ENCODE results near the gene CECR2.

The CECR2 gene

DNA sequence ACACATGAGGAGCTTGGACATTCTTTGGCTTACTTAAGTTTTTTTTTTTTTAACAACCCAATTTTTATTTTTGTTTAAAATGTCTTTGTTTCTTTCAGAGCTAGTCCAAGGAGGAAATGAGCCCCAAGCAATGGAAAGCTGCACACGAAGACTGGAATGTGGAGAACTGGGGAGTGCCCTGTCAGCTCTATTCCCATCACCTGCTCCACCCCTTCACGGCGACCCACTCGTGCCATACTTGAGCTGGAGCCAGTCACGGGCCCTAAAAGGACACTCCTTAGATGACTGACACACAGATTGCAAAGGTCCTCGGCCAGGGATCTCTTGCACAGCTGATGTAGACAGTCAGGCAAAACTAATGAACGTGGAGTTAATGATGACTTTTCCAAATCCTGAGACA is 183.5 kb downstream of the CECR2 start (continued):
- TF ChIP-seq, protein P1, sequence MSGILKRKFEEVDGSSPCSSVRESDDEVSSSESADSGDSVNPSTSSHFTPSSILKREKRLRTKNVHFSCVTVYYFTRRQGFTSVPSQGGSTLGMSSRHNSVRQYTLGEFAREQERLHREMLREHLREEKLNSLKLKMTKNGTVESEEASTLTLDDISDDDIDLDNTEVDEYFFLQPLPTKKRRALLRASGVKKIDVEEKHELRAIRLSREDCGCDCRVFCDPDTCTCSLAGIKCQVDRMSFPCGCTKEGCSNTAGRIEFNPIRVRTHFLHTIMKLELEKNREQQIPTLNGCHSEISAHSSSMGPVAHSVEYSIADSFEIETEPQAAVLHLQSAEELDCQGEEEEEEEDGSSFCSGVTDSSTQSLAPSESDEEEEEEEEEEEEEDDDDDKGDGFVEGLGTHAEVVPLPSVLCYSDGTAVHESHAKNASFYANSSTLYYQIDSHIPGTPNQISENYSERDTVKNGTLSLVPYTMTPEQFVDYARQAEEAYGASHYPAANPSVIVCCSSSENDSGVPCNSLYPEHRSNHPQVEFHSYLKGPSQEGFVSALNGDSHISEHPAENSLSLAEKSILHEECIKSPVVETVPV (CRISPR knock-in tag; IDR thresholded peaks at IDR 0.05) = no peak
- TF ChIP-seq SNAI2 (CRISPR knock-in tag; IDR thresholded peaks at IDR 0.05) = no peak
- TF ChIP-seq ZC3H10 (CRISPR knock-in tag; IDR thresholded peaks at IDR 0.05) = no peak
- no peak for TF ChIP-seq ARNTL (CRISPR knock-in tag; IDR thresholded peaks at IDR 0.05; ENCODE audit: borderline replicate concordance, low read depth)

DNA sequence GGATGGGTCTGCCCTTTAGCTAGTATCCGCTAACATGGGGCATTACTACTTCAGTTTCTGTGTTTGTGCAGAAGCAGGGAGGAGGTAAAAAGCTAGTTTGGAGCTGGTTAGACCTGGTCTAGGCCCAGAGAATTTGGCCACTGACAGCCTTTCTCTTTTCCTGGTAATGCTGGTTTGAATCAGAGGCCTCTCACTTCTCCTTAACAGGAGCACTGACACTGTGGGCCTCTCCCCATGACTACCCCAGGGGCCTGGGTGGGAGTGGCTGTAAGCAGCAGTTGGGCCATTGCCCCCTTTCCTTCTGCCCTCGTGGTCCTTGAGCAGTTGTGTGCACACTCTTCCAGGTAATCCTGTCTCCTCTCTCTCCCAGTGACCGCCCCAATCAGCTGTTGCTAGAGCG is 185.6 kb downstream of the CECR2 start:
- no peak for ATAC-seq
- TF ChIP-seq BACH2 (CRISPR knock-in tag; IDR thresholded peaks at IDR 0.05; ENCODE audit: borderline replicate concordance) (no peak), ZNF565 (CRISPR knock-in tag; conservative IDR thresholded peaks at IDR 0.05; ENCODE audit: low read depth) (no peak), OSR1 (CRISPR knock-in tag; IDR thresholded peaks at IDR 0.05) (no peak), TOX (CRISPR knock-in tag; IDR thresholded peaks at IDR 0.05; ENCODE audit: borderline replicate concordance) (no peak), ARNTL (CRISPR knock-in tag; IDR thresholded peaks at IDR 0.05; ENCODE audit: borderline replicate concordance, low read depth) (no peak), ZFP30 (CRISPR knock-in tag; IDR thresholded peaks at IDR 0.05) (no peak), SNAI2 (CRISPR knock-in tag; IDR thresholded peaks at IDR 0.05) (no peak), GLIS3 (CRISPR knock-in tag; IDR thresholded peaks at IDR 0.05) (no peak), TCF4 (CRISPR knock-in tag; IDR thresholded peaks at IDR 0.05; ENCODE audit: borderline replicate concordance) (no peak), ESRRG (CRISPR knock-in tag; IDR thresholded peaks at IDR 0.05) (no peak)
- TF ChIP-seq, protein P2, sequence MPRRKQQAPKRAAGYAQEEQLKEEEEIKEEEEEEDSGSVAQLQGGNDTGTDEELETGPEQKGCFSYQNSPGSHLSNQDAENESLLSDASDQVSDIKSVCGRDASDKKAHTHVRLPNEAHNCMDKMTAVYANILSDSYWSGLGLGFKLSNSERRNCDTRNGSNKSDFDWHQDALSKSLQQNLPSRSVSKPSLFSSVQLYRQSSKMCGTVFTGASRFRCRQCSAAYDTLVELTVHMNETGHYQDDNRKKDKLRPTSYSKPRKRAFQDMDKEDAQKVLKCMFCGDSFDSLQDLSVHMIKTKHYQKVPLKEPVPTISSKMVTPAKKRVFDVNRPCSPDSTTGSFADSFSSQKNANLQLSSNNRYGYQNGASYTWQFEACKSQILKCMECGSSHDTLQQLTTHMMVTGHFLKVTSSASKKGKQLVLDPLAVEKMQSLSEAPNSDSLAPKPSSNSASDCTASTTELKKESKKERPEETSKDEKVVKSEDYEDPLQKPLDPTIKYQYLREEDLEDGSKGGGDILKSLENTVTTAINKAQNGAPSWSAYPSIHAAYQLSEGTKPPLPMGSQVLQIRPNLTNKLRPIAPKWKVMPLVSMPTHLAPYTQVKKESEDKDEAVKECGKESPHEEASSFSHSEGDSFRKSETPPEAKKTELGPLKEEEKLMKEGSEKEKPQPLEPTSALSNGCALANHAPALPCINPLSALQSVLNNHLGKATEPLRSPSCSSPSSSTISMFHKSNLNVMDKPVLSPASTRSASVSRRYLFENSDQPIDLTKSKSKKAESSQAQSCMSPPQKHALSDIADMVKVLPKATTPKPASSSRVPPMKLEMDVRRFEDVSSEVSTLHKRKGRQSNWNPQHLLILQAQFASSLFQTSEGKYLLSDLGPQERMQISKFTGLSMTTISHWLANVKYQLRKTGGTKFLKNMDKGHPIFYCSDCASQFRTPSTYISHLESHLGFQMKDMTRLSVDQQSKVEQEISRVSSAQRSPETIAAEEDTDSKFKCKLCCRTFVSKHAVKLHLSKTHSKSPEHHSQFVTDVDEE (CRISPR knock-in tag; IDR thresholded peaks at IDR 0.05) = no peak
- TF ChIP-seq, protein P1 (CRISPR knock-in tag; IDR thresholded peaks at IDR 0.05) = no peak
- TF ChIP-seq, protein P3, sequence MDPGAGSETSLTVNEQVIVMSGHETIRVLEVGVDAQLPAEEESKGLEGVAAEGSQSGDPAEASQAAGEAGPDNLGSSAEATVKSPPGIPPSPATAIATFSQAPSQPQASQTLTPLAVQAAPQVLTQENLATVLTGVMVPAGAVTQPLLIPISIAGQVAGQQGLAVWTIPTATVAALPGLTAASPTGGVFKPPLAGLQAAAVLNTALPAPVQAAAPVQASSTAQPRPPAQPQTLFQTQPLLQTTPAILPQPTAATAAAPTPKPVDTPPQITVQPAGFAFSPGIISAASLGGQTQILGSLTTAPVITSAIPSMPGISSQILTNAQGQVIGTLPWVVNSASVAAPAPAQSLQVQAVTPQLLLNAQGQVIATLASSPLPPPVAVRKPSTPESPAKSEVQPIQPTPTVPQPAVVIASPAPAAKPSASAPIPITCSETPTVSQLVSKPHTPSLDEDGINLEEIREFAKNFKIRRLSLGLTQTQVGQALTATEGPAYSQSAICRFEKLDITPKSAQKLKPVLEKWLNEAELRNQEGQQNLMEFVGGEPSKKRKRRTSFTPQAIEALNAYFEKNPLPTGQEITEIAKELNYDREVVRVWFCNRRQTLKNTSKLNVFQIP (CRISPR knock-in tag; IDR thresholded peaks at IDR 0.05; ENCODE audit: borderline replicate concordance, low read depth) = no peak

DNA sequence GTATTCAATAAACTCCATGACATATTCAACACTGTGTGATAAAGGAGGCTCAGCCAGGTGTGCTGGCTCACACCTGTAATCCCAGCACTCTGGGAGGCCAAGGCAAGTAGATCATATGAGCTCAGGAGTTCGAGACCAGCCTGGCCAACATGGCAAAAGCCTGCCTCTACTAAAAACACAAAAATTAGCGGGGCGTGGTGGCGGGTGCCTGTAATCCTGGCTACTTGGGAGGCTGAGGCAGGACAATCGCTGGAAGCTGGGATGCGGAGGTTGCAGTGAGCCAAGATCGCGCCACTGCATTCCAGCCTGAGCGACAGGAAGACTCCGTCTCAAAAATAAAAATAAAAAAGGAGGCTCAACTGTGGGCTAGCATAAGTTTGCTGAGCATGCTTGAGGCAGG is 189.9 kb downstream of the CECR2 start:
- TF ChIP-seq, protein P2 (CRISPR knock-in tag; IDR thresholded peaks at IDR 0.05) = no peak
- no peak for TF ChIP-seq BACH2 (CRISPR knock-in tag; IDR thresholded peaks at IDR 0.05; ENCODE audit: borderline replicate concordance)
- no peak for TF ChIP-seq TCF4 (CRISPR knock-in tag; IDR thresholded peaks at IDR 0.05; ENCODE audit: borderline replicate concordance)
- no peak for TF ChIP-seq PPARA (CRISPR knock-in tag; IDR thresholded peaks at IDR 0.05; ENCODE audit: borderline replicate concordance)
- no peak for TF ChIP-seq GLIS3 (CRISPR knock-in tag; IDR thresholded peaks at IDR 0.05)
- no peak for TF ChIP-seq TOX (CRISPR knock-in tag; IDR thresholded peaks at IDR 0.05; ENCODE audit: borderline replicate concordance)
- no peak for TF ChIP-seq ZNF70 (CRISPR knock-in tag; IDR thresholded peaks at IDR 0.05)
- TF ChIP-seq, protein P3 (CRISPR knock-in tag; IDR thresholded peaks at IDR 0.05; ENCODE audit: borderline replicate concordance, low read depth) = no peak
- TF ChIP-seq ZC3H10 (CRISPR knock-in tag; IDR thresholded peaks at IDR 0.05) = no peak
- TF ChIP-seq ZFP3 (CRISPR knock-in tag; IDR thresholded peaks at IDR 0.05) = no peak
- ATAC-seq = no peak

Measured in SK-N-SH treated with all-trans-retinoic acid at 6 μM for 48 hours (cell line).